Measurements from ENCODE around the gene ZNF787.

DNA sequence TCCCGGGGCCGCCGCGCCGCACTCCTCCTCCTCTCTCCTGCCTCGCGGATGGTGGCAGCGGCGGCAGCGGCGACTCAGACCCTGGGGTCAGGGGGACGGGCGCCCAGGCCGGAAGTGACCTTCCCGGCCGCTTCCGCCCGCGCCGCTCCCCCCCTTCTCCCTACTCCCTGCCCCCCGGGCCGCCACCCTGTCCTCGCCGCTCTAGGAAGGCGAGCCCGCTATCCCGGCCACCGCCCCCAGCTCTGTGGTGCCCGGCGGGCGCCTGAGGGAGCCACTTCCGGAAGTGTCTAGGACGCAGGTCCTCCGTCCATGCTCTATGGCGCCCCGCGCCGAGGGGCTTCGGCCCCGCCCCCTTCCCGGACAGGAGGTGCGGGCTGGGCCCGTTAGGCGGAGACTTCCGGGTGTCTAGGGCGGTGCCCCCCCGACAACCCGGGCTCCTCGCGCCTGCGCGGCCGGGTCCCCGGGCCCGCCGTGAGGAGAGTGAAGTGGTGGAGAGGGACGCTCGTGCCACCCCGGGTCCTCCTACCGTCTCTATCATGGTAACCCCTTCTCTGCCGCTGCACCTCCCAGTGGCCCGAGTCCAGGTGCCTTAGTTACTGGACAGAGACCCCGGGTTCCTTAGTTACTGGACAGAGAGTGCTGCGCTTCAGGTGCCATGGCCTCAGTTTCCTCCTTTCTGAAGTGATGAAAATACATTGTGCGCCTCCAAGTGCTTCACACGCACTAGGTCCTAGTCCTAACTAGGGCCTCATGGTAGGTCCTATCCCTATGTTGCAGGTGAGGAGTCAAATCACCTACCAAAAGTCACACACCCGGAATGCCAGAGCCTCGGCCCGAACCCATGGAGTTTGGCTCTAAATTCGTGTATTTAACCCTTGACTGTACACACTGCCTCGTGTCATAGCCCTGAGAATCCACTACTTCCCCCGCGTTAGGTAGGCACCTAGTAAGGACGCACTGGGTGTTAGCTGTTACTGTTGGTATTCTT, at the start of gene ZNF787:
- TF ChIP-seq, protein P1, sequence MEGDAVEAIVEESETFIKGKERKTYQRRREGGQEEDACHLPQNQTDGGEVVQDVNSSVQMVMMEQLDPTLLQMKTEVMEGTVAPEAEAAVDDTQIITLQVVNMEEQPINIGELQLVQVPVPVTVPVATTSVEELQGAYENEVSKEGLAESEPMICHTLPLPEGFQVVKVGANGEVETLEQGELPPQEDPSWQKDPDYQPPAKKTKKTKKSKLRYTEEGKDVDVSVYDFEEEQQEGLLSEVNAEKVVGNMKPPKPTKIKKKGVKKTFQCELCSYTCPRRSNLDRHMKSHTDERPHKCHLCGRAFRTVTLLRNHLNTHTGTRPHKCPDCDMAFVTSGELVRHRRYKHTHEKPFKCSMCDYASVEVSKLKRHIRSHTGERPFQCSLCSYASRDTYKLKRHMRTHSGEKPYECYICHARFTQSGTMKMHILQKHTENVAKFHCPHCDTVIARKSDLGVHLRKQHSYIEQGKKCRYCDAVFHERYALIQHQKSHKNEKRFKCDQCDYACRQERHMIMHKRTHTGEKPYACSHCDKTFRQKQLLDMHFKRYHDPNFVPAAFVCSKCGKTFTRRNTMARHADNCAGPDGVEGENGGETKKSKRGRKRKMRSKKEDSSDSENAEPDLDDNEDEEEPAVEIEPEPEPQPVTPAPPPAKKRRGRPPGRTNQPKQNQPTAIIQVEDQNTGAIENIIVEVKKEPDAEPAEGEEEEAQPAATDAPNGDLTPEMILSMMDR (IDR thresholded peaks at IDR 0.05) = peak in 1 of 6 experiments; percentile 24
- peak in 1 of 2 donors; percentile 52 for TF ChIP-seq POLR2A (IDR thresholded peaks at IDR 0.05)

Data from thyroid gland (tissue), 4 donors.